C4-2B (cell line): ENCODE results near the gene ST3GAL2.

Source experiments
- H3K27ac ChIP-seq: fragments of 450-650 bp; 2 replicates; pipeline ENCODE4 v1.5.1; 2017
- ZFX ChIP-seq: fragments of 450-650 bp; IDR thresholded peaks from 2 replicates; pipeline ENCODE4 v1.6.1; 2017
- TF ChIP-seq, protein P1 (sequence below): fragments of 450-650 bp; conservative IDR thresholded peaks from 2 replicates; pipeline ENCODE4 v1.5.1; 2017; ENCODE audit warnings: mild to moderate bottlenecking

ST3GAL2 gene

DNA sequence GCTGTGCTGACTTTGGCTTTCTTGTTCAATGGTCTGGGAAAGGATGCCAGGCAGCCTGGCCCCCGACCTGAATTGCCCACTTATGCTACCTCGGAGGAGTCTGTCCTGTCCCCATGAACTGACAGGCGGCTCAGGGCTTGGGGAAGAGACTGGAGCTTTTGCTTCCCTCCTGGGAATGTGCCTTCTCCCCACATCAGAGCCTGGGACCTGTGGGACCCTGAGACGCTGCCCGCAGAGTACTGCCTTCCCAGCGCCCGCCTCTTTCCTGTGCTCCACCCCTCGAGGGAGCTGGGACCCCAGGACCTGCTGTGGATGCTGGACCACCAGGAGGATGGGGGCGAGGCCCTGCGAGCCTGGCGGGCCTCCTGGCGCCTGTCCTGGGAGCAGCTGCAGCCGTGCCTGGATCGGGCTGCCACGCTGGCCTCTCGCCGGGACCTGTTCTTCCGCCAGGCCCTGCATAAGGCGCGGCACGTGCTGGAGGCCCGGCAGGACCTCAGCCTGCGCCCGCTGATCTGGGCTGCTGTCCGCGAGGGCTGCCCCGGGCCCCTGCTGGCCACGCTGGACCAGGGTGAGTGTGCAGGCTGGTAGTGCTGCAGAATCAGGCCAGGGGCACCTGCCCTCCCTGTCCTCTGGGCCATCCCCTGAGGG, 34.0 kb upstream of the ST3GAL2 start:
- H3K27ac ChIP-seq: no peak overlapping the region
- TF ChIP-seq, protein P1, sequence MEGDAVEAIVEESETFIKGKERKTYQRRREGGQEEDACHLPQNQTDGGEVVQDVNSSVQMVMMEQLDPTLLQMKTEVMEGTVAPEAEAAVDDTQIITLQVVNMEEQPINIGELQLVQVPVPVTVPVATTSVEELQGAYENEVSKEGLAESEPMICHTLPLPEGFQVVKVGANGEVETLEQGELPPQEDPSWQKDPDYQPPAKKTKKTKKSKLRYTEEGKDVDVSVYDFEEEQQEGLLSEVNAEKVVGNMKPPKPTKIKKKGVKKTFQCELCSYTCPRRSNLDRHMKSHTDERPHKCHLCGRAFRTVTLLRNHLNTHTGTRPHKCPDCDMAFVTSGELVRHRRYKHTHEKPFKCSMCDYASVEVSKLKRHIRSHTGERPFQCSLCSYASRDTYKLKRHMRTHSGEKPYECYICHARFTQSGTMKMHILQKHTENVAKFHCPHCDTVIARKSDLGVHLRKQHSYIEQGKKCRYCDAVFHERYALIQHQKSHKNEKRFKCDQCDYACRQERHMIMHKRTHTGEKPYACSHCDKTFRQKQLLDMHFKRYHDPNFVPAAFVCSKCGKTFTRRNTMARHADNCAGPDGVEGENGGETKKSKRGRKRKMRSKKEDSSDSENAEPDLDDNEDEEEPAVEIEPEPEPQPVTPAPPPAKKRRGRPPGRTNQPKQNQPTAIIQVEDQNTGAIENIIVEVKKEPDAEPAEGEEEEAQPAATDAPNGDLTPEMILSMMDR: no peak
- no peak for TF ChIP-seq ZFX

- no peak overlapping the region for H3K27ac ChIP-seq
- TF ChIP-seq ZFX: no peak
- TF ChIP-seq, protein P1: no peak; the same call in 1 of the 2 replicates
Measured at GRCh38 chr16:70470927-70471341, 32.0 kb upstream of the ST3GAL2 start.

GRCh38 chr16:70470141-70470926, 31.4 kb upstream of the ST3GAL2 start:
- no peak overlapping the region for H3K27ac ChIP-seq
- TF ChIP-seq, protein P1: no peak
- TF ChIP-seq ZFX: no peak

DNA sequence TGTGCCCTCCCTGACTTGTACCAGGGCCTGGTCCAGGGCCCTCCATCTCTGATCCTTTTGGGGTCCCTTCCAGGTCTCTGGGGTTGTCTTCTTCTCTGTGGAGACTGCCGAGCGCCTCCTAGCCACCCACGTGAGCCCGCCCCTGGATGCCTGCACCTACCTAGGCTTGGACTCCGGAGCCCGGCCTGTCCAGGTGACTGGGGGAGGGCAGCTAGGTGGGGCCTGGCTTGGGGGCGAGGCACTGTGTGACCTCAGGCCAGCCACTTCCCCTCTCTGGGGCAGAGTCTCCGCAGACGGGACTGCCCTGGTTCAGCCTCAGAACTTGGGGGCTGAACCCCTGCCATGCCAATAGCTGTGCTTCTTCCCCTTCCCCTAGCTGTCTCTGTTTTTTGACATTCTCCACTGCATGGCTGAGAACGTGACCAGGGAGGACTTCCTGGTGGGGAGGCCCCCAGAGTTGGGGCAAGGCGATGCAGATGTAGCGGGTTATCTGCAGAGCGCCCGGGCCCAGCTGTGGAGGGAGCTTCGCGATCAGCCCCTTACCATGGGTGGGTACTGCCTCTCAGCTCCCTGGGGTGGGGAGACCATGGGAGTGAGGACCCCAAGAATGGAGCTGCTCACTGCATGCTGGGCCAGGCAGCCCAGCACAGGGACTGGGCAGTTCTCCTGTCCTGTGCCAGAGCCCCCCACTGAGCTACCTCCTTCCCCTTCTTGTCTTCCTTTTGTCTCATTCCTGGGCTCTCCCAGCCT, 30.1 kb upstream of the ST3GAL2 start:
- TF ChIP-seq, protein P1: no peak
- no peak for TF ChIP-seq ZFX
- no peak overlapping the region for H3K27ac ChIP-seq

DNA sequence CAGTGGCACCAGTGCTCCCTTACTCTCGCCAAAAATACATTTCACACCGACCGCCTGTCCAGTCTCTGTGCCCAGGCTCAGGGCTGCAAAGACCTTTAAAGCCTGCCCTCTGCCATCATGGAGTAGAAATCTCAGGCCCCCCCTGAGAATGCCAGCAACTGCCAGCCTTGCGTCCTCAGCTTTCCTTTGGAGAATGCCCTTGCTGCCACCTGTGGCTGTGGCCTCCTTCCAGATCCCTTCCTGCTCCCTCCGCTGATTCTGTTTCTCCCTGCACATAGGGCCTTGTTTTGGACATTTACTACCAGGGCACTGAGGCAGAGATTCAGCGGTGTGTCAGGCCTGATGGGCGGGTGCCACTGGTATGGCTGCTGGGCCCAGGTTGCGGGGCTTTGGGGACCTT, 28.7 kb upstream of the ST3GAL2 start:
- TF ChIP-seq, protein P1: no peak
- TF ChIP-seq ZFX: no peak
- H3K27ac ChIP-seq: no peak overlapping the region

DNA sequence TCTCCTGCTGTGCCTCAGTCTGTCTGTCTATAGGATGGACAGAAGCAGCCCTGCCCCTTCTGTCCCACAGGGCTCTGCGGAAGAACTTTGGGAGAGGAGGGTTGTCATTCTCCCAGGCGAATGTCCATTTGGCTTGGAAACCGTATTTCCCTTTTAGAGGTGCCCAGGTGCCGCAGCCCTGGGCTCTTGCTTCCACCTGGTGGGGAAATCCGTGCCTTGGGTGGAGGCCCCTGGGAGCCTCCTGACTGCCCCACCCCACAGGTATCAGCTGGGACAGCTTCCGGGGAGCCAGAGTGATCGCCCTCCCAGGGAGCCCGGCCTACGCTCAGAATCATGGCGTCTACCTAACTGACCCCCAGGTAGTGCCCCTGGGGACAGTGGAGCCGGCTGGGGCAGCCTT, 28.2 kb upstream of the ST3GAL2 start:
- H3K27ac ChIP-seq: no peak overlapping the region

More for the DNA sequence above, 28.2 kb upstream of the ST3GAL2 start:
- TF ChIP-seq, protein P1: no peak
- TF ChIP-seq ZFX: no peak
